ENCODE results near the gene KAZN.

KAZN gene

DNA sequence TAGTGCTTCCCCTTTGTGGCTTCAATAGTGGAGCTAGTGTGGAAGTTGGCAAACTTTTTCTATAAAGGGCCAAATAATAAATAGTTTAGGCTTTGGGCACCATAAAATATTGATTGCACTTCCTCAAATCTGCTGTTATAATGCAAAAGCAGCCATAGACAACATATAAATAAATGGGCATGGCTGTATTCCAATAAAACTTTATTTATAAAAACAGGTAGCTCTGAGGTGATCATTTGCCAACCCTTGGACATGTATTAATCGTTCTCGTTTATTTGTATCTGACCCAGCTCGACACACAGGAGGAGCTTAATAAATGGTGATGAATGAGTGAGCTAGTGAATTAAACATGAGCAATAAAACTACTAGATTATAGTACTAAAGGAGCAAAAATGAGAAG, 13.3 kb downstream of the KAZN start:
- no peak overlapping the region for H3K4me3 ChIP-seq (ENCODE audit: low read depth, low read length)
- TF ChIP-seq, protein P1, sequence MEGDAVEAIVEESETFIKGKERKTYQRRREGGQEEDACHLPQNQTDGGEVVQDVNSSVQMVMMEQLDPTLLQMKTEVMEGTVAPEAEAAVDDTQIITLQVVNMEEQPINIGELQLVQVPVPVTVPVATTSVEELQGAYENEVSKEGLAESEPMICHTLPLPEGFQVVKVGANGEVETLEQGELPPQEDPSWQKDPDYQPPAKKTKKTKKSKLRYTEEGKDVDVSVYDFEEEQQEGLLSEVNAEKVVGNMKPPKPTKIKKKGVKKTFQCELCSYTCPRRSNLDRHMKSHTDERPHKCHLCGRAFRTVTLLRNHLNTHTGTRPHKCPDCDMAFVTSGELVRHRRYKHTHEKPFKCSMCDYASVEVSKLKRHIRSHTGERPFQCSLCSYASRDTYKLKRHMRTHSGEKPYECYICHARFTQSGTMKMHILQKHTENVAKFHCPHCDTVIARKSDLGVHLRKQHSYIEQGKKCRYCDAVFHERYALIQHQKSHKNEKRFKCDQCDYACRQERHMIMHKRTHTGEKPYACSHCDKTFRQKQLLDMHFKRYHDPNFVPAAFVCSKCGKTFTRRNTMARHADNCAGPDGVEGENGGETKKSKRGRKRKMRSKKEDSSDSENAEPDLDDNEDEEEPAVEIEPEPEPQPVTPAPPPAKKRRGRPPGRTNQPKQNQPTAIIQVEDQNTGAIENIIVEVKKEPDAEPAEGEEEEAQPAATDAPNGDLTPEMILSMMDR (IDR thresholded peaks at IDR 0.05; ENCODE audit: low read depth, low read length), result no peak

DNA sequence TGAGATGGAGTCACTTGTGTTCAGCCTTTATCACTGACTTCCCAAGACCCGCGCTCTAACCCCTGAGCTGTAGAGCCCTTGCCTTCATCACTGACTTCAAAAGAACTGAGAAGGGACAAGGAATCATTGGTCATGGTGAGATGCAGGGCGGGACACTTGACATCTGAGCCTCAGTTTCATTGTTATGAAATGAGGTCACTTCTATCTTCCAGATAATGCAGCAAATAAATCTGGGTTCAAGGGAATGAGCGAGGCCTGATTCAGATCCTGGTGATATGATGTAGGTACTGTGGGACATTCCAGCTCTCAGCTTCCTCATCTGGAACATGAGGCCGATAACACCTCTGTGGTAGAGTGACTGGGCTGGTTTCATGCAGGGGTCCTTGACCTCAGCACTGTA, 13.8 kb downstream of the KAZN start:
- TF ChIP-seq, protein P1 (IDR thresholded peaks at IDR 0.05; ENCODE audit: low read depth, low read length), result no peak
- H3K4me3 ChIP-seq (ENCODE audit: low read depth, low read length), result no peak overlapping the region

DNA sequence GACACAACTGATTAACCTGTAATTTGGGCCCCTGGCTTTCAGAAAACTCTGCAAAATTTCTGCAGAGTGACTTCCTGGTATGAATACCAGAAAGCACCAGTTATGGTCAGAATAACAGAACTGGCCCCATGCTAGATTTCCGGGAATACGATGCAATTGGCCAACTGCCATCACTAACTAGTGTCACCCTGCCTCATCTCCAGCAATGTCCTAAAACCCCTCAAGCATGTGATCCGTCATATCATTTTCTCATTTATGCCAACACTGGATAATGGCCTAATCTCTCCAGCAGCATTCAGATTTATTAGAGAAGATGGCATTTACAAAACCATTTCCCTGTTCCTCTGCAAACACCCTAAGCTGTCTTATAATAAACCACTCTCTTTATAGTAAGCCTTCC, 15.4 kb downstream of the KAZN start:
- no peak overlapping the region for H3K4me3 ChIP-seq (ENCODE audit: low read depth, low read length)
- TF ChIP-seq, protein P1 (IDR thresholded peaks at IDR 0.05; ENCODE audit: low read depth, low read length), result no peak

DNA sequence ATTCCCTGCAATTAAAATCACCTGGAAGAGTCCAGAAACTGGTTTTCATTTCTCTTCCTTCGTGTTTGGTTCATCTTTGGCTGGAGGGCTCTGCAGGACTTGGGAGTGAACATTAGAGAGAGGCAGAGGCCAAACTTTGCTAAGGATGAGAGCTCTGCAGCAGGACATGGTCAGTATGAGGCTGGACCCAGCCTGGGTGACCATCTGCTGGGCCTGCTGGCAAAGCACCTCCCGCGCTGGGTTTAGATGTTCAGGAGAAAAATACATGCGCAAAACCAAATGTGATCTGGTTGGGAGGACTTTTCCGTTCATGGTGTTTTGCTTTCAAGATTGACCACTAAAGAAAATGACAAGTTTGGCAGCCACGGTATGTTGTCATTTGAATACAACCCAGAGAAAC, 15.9 kb downstream of the KAZN start:
- TF ChIP-seq, protein P1 (IDR thresholded peaks at IDR 0.05; ENCODE audit: low read depth, low read length), result no peak
- H3K4me3 ChIP-seq (ENCODE audit: low read depth, low read length), result no peak overlapping the region

DNA sequence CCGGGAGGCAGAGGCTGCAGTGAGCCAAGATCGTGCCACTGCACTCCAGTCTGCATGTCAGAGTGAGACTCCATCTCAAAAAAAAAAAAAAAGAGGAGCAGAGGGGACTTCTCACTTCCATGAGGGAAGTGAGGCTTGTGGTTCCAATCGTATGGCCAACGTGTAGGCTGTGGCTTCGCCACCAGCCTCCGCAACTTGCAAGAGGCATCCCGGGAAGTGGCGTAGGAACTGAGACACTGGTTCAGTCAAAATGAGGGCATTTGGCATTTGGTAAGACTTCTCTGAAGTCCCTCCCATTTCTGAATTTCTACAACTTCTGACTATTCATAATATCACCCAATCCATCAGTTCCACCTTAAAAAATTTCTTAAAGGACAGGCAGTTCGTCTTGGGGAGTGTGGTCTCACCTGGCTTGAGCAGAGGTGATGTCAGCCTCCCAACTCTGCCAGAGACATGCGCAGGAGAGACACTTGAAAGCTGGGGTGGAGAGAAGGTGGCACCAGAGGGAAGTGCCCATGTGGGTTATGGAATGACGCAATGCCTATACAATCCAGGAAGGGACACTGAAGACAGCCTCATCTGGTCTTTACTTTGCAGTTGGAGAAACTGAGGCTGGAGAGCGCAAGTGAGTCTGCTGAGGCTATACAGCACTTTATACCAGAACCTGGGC, 17.2 kb downstream of the KAZN start:
- TF ChIP-seq, protein P1 (IDR thresholded peaks at IDR 0.05; ENCODE audit: low read depth, low read length), result no peak
- no peak overlapping the region for H3K4me3 ChIP-seq (ENCODE audit: low read depth, low read length)

DNA sequence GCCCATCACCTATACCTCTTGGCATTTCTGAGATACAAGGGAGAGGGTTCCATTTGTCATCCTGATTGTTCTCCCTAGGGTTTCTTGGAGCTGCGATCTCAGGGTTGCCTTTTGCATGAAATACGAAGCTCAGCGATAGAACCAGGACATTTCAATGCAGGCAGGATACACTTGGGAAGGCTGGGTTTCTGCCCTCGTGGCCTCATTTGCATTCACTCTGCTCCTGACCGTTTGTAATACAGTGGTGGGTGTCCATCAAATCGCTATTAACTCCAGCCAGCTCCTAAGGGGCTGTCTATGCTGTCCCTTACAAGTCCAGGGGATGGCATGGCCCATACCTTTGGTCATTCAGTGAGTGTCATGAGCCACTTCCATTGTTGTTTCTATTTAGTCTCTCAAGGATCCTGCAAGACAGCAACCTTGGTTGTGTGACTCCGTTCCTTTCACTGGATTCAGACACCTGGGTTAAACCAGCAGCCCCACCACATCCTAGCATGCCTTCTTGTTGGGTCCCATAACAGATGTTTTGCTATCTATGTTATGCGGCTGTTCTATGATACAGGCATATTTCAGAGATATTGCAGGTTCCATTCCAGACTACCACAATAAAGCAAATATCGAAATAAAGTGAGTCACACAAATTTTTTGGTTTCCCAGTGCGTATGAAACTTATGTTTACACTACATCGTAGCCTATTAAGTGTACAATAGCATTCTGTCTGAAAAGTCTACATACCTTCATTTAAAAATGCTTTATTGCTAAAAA, 18.3 kb downstream of the KAZN start:
- TF ChIP-seq, protein P1 (IDR thresholded peaks at IDR 0.05; ENCODE audit: low read depth, low read length), result no peak
- no peak overlapping the region for H3K4me3 ChIP-seq (ENCODE audit: low read depth, low read length)

DNA sequence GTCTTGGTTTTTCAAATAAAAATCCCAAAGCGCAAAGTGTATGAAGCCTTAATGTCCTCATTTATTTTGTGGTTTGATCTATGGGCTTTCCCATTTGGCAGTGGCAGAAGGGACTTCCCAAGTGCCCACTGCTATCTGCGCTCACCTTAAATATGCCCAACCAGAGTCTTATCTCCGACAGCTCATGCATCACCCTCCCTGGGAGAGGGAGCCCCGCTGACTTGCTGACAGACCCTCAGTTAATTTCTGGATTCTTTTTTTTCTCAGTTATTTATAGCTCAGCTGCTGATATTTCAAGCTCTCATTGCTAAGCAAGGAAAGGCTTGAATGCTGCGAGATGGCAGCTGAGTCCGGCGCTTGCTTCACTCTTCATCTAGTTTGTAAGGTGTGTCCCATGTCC, 19.3 kb downstream of the KAZN start:
- TF ChIP-seq, protein P1 (IDR thresholded peaks at IDR 0.05; ENCODE audit: low read depth, low read length), result no peak
- H3K4me3 ChIP-seq (ENCODE audit: low read depth, low read length), result no peak overlapping the region
